Stimulated activated naive B cell treated with anti-CD40 and anti-IgM and Interleukin-4, amounts not matched to agents 10 μg/mL and 1 μg/mL and 100 μg/mL, for 72 hours (primary cell): Measurements from ENCODE around the gene CDK5RAP1.

Experiments
- ATAC-seq, 2 donors: fragments of 150-1000 bp; cut with Tn5 transposase; replicated peaks; 2 replicates each; pipeline ENCODE4 v1.10.0; 2021; ENCODE audit warnings: moderate library complexity in 1 of 2
- DNase-seq: peaks from one replicate; pipeline ENCODE4 v3.0.0; 2021
- H3K27ac Mint-ChIP-seq: one replicate; pipeline ENCODE4 v1.8.0; 2022; ENCODE audit warnings: mild to moderate bottlenecking, mixed read lengths
- H3K27me3 Mint-ChIP-seq, 2 donors: one replicate each; pipeline ENCODE4 v1.8.0; 2022; ENCODE audit warnings: mixed read lengths in 2 of 2
- H3K36me3 Mint-ChIP-seq, 2 donors: one replicate each; pipeline ENCODE4 v1.8.0; 2022; ENCODE audit warnings: mixed read lengths in 2 of 2, mild to moderate bottlenecking in 1 of 2
- H3K4me1 Mint-ChIP-seq, 2 donors: one replicate each; pipeline ENCODE4 v1.8.0; 2022; ENCODE audit warnings: mixed read lengths in 2 of 2, mild to moderate bottlenecking in 1 of 2
- H3K4me3 Mint-ChIP-seq, 2 donors: one replicate each; pipeline ENCODE4 v1.8.0; 2022; ENCODE audit warnings: mild to moderate bottlenecking in 2 of 2, mixed read lengths in 2 of 2, moderate library complexity in 1 of 2
- H3K9me3 Mint-ChIP-seq, 2 donors: one replicate each; pipeline ENCODE4 v1.8.0; 2022; ENCODE audit warnings: mixed read lengths in 2 of 2, mild to moderate bottlenecking in 1 of 2

CDK5RAP1 gene

GRCh38 chr20:33320006-33320405 is 81.3 kb downstream of the CDK5RAP1 start:
- peaks cover 19 to 22% of the 10 kb centered on the region in 2 donors for H3K27me3 Mint-ChIP-seq

GRCh38 chr20:33318096-33318429 is 83.3 kb downstream of the CDK5RAP1 start:
- no peak for ATAC-seq
- Mint-ChIP-seq H3K9me3 (no peaks in the 10 kb centered on the region), H3K4me1 (no peaks in the 10 kb centered on the region), H3K36me3 (no peaks in the 10 kb centered on the region), H3K4me3 (no peak overlapping the region), H3K27ac (no peak overlapping the region), H3K27me3 (peaks cover 10 to 21% of the 10 kb centered on the region in 2 donors)
- no peak for DNase-seq

More at GRCh38 chr20:33320006-33320405, 81.3 kb downstream of the CDK5RAP1 start:
- ATAC-seq: no peak
- H3K4me1 Mint-ChIP-seq: no peaks in the 10 kb centered on the region
- DNase-seq: no peak
- no peak overlapping the region for H3K4me3 Mint-ChIP-seq
- no peaks in the 10 kb centered on the region for H3K9me3 Mint-ChIP-seq
- no peaks in the 10 kb centered on the region for H3K36me3 Mint-ChIP-seq
- no peak overlapping the region for H3K27ac Mint-ChIP-seq

GRCh38 chr20:33317424-33318095 is 83.8 kb downstream of the CDK5RAP1 start:
- Mint-ChIP-seq H3K36me3 (no peaks in the 10 kb centered on the region), H3K27ac (no peak overlapping the region), H3K4me3 (no peak overlapping the region), H3K4me1 (no peaks in the 10 kb centered on the region), H3K9me3 (no peaks in the 10 kb centered on the region), H3K27me3 (peaks cover 5 to 17% of the 10 kb centered on the region in 2 donors)
- no peak for ATAC-seq
- DNase-seq: no peak

DNA sequence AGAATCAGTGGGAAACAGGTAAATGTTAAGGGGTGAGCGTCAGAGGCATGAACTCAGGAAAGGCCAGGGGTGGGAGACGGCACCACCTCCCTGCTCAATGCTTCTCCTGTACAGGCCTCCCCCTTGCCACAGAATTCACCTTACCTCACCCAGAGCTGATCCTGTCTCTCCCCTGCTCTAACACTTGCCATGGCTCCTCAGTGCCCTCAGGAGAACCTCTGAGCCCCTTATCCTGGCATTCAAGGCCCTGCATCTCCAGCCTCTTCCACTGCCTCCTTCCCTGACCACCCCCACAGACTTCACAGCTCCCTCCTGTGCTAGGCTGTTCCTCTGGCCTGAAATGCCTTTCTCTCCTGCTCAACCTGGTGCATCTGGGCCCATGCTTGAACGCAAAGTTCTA is 84.4 kb downstream of the CDK5RAP1 start:
- ATAC-seq (no peak), DNase-seq (no peak)
- H3K9me3 Mint-ChIP-seq: no peaks in the 10 kb centered on the region
- no peak overlapping the region for H3K4me3 Mint-ChIP-seq
- H3K27ac Mint-ChIP-seq: no peak overlapping the region
- H3K4me1 Mint-ChIP-seq: no peaks in the 10 kb centered on the region
- H3K27me3 Mint-ChIP-seq: peaks cover under 1 to 13% of the 10 kb centered on the region in 2 donors
- H3K36me3 Mint-ChIP-seq: no peaks in the 10 kb centered on the region

- Mint-ChIP-seq H3K36me3 (no peaks in the 10 kb centered on the region), H3K4me3 (no peak overlapping the region), H3K27me3 (peaks cover 0 to 13% of the 10 kb centered on the region in 2 donors), H3K27ac (no peak overlapping the region), H3K9me3 (no peaks in the 10 kb centered on the region), H3K4me1 (no peaks in the 10 kb centered on the region)
- no peak for DNase-seq
- ATAC-seq: no peak
Observed at GRCh38 chr20:33316343-33316742, 85.0 kb downstream of the CDK5RAP1 start.

DNA sequence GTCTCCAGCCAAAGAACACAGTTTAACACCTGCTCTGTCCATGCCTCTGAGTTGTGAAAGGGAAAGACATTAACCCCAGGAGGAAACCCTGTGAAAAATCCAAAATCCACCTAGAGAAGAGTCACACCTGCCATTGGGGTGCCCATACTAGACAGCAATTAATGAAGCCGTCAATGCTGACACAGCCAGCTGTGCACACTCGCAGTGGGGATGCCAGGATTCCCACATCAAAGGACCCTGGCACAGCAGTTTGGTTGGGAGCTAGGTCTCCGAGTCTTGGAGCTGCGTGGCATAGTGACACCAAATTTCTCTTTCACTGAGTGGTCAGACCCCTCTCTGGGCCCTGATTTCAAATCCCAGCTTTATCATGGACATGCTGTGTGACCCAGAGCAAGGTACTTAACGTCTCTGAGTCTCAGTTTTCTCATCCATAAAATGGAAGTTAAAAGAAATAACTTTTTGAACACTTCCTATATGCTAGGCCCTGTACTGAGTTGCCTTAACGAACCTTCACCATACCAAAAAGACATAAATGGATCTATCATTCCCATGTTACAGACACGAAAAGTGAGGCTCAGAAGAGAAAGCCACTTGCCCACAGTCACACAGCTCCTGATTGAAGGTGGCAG is 87.5 kb downstream of the CDK5RAP1 start:
- no peak for ATAC-seq
- Mint-ChIP-seq H3K4me1 (no peaks in the 10 kb centered on the region), H3K36me3 (no peaks in the 10 kb centered on the region), H3K27ac (no peak overlapping the region), H3K4me3 (no peak overlapping the region), H3K9me3 (no peaks in the 10 kb centered on the region), H3K27me3 (peaks cover 0 to 12% of the 10 kb centered on the region in 2 donors)
- no peak for DNase-seq

- DNase-seq (no peak), ATAC-seq (no peak)
- Mint-ChIP-seq H3K36me3 (no peaks in the 10 kb centered on the region), H3K4me1 (no peaks in the 10 kb centered on the region), H3K27me3 (peaks cover 0 to 7% of the 10 kb centered on the region in 2 donors), H3K4me3 (no peak overlapping the region), H3K27ac (no peak overlapping the region), H3K9me3 (no peaks in the 10 kb centered on the region)
Observed at GRCh38 chr20:33312583-33312982, 88.7 kb downstream of the CDK5RAP1 start.

DNA sequence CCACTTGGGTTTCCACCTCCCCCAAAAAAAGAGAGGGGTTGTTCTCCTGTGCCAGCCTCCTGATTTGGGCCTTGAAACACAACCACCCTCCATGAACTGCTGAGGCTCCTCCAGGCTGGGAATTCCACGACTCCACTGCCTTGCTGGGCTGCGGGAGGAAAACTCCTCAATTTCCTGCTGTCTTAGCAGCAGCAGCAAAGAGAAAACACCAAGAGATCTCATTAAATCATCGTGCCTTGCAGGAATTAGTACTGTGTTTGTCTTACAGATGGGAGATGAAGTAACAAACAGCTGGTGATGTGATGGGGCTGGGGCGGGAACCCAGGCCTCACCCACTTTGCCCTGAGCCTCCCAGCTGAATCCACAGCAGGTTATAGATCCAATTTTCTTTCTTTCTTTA is 89.3 kb downstream of the CDK5RAP1 start:
- H3K27me3 Mint-ChIP-seq: peaks cover 0 to under 1% of the 10 kb centered on the region in 2 donors
- no peaks in the 10 kb centered on the region for H3K9me3 Mint-ChIP-seq
- DNase-seq (no peak), ATAC-seq (no peak)
- no peak overlapping the region for H3K27ac Mint-ChIP-seq
- H3K4me3 Mint-ChIP-seq: no peak overlapping the region
- no peaks in the 10 kb centered on the region for H3K36me3 Mint-ChIP-seq
- no peaks in the 10 kb centered on the region for H3K4me1 Mint-ChIP-seq

DNA sequence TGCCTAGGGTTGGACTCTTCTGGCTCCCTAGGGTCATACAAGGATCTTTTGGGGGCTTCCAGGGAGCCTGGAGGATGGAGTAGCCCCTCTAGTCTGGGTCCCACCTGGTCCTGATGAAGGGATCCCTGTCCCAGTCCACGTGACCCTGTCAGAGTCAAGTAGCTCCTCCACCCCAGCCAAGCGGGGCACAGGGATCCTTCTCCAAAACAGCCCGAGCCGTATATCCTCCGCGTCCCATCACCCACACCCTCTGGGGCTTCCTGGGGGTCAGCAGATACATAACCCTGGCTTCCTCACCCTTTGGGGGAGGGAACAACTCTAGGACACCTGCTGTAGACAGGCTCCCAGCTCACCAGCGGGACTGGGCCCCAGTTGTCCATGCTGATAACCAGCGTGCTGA is 90.3 kb downstream of the CDK5RAP1 start:
- ATAC-seq (no peak), DNase-seq (no peak)
- Mint-ChIP-seq H3K4me3 (no peak overlapping the region), H3K4me1 (no peaks in the 10 kb centered on the region), H3K27ac (no peak overlapping the region), H3K36me3 (no peaks in the 10 kb centered on the region), H3K27me3 (peaks cover 0 to 2% of the 10 kb centered on the region in 2 donors), H3K9me3 (no peaks in the 10 kb centered on the region)

GRCh38 chr20:33310327-33310899 is 90.9 kb downstream of the CDK5RAP1 start:
- H3K27me3 Mint-ChIP-seq: peaks cover 0 to 4% of the 10 kb centered on the region in 2 donors
- H3K36me3 Mint-ChIP-seq: no peaks in the 10 kb centered on the region
- ATAC-seq (no peak), DNase-seq (no peak)
- H3K27ac Mint-ChIP-seq: no peak overlapping the region
- H3K4me1 Mint-ChIP-seq: no peaks in the 10 kb centered on the region
- no peak overlapping the region for H3K4me3 Mint-ChIP-seq
- no peaks in the 10 kb centered on the region for H3K9me3 Mint-ChIP-seq

DNA sequence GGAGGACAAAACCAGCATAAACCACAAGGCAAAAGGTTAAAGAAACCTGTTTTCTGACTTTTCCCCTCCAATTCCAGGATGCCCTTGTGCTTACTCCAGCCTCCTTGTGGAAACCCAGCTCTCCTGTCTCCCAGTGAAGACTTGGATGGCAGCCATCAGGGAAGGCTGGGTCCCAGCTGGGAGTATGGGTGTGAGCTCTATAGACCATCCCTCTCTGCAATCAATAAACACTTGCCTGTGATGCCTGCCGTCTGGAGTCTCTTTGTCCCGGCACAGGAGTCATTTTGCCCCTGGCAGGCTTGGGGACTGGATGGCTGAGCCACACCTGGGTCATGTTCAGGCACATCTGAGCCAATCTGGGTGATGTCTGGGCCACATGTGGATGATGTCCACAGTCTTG is 91.7 kb downstream of the CDK5RAP1 start:
- ATAC-seq (no peak), DNase-seq (no peak)
- Mint-ChIP-seq H3K27me3 (peaks cover 0 to 4% of the 10 kb centered on the region in 2 donors), H3K36me3 (no peaks in the 10 kb centered on the region), H3K9me3 (no peaks in the 10 kb centered on the region), H3K4me1 (no peaks in the 10 kb centered on the region), H3K27ac (no peak overlapping the region), H3K4me3 (no peak overlapping the region)
